ENCODE measurements around the gene SLC31A2. TPM values are rescaled to one million over a fixed set of nuclear protein-coding genes. Genes with fewer than 3 reads are reported as not detected.

The SLC31A2 gene
- total and polyA plus RNA-seq, 4 donors: 7.2 to 30.6 (median 23.8) TPM

GRCh38 chr9:113178087-113178486 lies 27.3 kb downstream of the SLC31A2 start:
- 95% methylated on average over 1 of the region's 1 CpG for WGBS
- TF ChIP-seq HNF4A (conservative IDR thresholded peaks at IDR 0.05) (no peak), REST (IDR thresholded peaks at IDR 0.05) (no peak), TAF1 (conservative IDR thresholded peaks at IDR 0.05) (no peak), JUND (IDR thresholded peaks at IDR 0.05) (no peak), YY1 (IDR thresholded peaks at IDR 0.05) (no peak), HNF4G (IDR thresholded peaks at IDR 0.05) (no peak), FOXA1 (IDR thresholded peaks at IDR 0.05) (no peak), RAD21 (IDR thresholded peaks at IDR 0.05) (no peak), NR2F2 (IDR thresholded peaks at IDR 0.05) (no peak), ZBTB33 (IDR thresholded peaks at IDR 0.05) (no peak), RXRA (IDR thresholded peaks at IDR 0.05) (no peak), GABPA (IDR thresholded peaks at IDR 0.05 in 1 of 2, conservative IDR thresholded peaks at IDR 0.05 in 1 of 2) (no peak), EGR1 (IDR thresholded peaks at IDR 0.05; ENCODE audit: low read depth in 2 of 2) (no peak), FOXA2 (IDR thresholded peaks at IDR 0.05) (no peak), SP1 (IDR thresholded peaks at IDR 0.05) (no peak)
- TF ChIP-seq, protein P1, sequence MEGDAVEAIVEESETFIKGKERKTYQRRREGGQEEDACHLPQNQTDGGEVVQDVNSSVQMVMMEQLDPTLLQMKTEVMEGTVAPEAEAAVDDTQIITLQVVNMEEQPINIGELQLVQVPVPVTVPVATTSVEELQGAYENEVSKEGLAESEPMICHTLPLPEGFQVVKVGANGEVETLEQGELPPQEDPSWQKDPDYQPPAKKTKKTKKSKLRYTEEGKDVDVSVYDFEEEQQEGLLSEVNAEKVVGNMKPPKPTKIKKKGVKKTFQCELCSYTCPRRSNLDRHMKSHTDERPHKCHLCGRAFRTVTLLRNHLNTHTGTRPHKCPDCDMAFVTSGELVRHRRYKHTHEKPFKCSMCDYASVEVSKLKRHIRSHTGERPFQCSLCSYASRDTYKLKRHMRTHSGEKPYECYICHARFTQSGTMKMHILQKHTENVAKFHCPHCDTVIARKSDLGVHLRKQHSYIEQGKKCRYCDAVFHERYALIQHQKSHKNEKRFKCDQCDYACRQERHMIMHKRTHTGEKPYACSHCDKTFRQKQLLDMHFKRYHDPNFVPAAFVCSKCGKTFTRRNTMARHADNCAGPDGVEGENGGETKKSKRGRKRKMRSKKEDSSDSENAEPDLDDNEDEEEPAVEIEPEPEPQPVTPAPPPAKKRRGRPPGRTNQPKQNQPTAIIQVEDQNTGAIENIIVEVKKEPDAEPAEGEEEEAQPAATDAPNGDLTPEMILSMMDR (IDR thresholded peaks at IDR 0.05; ENCODE audit: low read depth, low read length, missing input control): no peak
- TF ChIP-seq, protein P2, sequence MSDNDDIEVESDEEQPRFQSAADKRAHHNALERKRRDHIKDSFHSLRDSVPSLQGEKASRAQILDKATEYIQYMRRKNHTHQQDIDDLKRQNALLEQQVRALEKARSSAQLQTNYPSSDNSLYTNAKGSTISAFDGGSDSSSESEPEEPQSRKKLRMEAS (IDR thresholded peaks at IDR 0.05): no peak
- TF ChIP-seq, protein P3, sequence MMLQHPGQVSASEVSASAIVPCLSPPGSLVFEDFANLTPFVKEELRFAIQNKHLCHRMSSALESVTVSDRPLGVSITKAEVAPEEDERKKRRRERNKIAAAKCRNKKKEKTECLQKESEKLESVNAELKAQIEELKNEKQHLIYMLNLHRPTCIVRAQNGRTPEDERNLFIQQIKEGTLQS (IDR thresholded peaks at IDR 0.05): no peak
- H3K9me3 ChIP-seq (ENCODE audit: control insufficient read depth in 4 of 4, low read length in 3 of 4): no peaks in the 10 kb centered on the region
- no peak overlapping the region for H3K27ac ChIP-seq (ENCODE audit: low read depth in 1 of 2, low read length in 2 of 2)
- no peaks in the 10 kb centered on the region for H3K27me3 ChIP-seq (ENCODE audit: control insufficient read depth in 4 of 4, insufficient read depth in 4 of 4, low read length in 3 of 4)
- H3K9ac ChIP-seq (ENCODE audit: low read depth in 1 of 2, low read length in 2 of 2): no peak overlapping the region
- no peak overlapping the region for H3K4me3 ChIP-seq (ENCODE audit: low read depth in 1 of 3, low read length in 3 of 3)
- peaks cover 8 to 81% (median 71%) of the 10 kb centered on the region in 4 donors for H3K36me3 ChIP-seq (ENCODE audit: control insufficient read depth in 4 of 4, insufficient read depth in 3 of 4, low read depth in 1 of 4, low read length in 3 of 4)
- no peaks in the 10 kb centered on the region for H3K4me1 ChIP-seq (ENCODE audit: control insufficient read depth in 4 of 4, insufficient read depth in 4 of 4, low read length in 3 of 4)
- DNase-seq (ENCODE audit: low spot score): no peak
